HCT116 (cell line): Measurements from ENCODE around the gene SYCP3. TPM values are rescaled to one million over a fixed set of nuclear protein-coding genes. Genes with fewer than 3 reads are reported as not detected.

Experiments used
- ATAC-seq: fragments of 200-7000 bp; cut with Tn5 transposase; 2 replicates; pipeline ENCODE4 v1.9.1; 2020; ENCODE audit warnings: mild to moderate bottlenecking, moderate library complexity
- BruUV-seq: library from RNA; stranded (reverse); fragments of 400-500 nt; replicated peaks from 2 replicates; lab custom pipeline; 2021; lab: Mats Ljungman, UMichigan
- CTCF ChIA-PET: fragments of 300-600 bp; sonication (Branson Sonifier 250); formaldehyde crosslinking; loops from one replicate; lab custom pipeline; 2021; ENCODE audit warnings: antibody characterized with exemption; lab: Charles Lee
- POLR2A ChIA-PET: fragments of 300-600, 350-600 bp; sonication (Branson Sonifier 250); formaldehyde crosslinking; loops from one replicate; lab custom pipeline; 2021; ENCODE audit warnings: antibody characterized with exemption; lab: Charles Lee
- RAD21 ChIA-PET, 2 experiments: fragments of 300-600 bp; sonication (Branson Sonifier 250); formaldehyde crosslinking; loops; one replicate each; lab custom pipeline; 2023; ENCODE audit warnings: low total read pairs in 2 of 2; ENCODE audit not compliant: uncharacterized antibody in 2 of 2, unreplicated experiment in 2 of 2, low non-redundant PET in 1 of 2; lab: Charles Lee
- DNase-seq: peaks from one replicate; pipeline ENCODE4 v3.0.0-alpha.2; 2010; ENCODE audit warnings: low read depth, low spot score
- H2AFZ ChIP-seq: fragments of 200-600 bp; shearing (Covaris generic), sonication (generic); 2 replicates; pipeline ENCODE4 v1.6.1; 2017; ENCODE audit warnings: low read depth, mixed run types, mixed read lengths, antibody characterized with exemption, low read length; ENCODE audit not compliant: poor library complexity, severe bottlenecking
- H3K27ac ChIP-seq: 2 replicates; pipeline ENCODE4 v1.5.1; 2012; ENCODE audit warnings: low read depth, low read length
- H3K27me3 ChIP-seq: fragments of 200-600 bp; sonication (generic); 2 replicates; pipeline ENCODE4 v1.6.1; 2016; ENCODE audit warnings: mixed run types, low read length, mixed read lengths; ENCODE audit not compliant: insufficient read depth
- H3K36me3 ChIP-seq, 2 experiments: fragments of 200-500 bp in 1 of 2; fragments of 200-600 bp in 1 of 2; sonication (Bioruptor generic) in 1 of 2; sonication (generic) in 1 of 2; 2 replicates each; pipeline versions ENCODE4 v1.5.1 to v1.6.1; 2014 to 2016; ENCODE audit warnings: low read length in 2 of 2, inconsistent platforms in 1 of 2, mixed read lengths in 1 of 2, mixed run types in 1 of 2; ENCODE audit not compliant: insufficient read depth in 2 of 2, control insufficient read depth in 1 of 2
- H3K4me1 ChIP-seq, 2 experiments: fragments of 200-600 bp in 1 of 2; sonication (generic) in 1 of 2; 2 replicates each; pipeline versions ENCODE4 v1.5.1 to v1.6.1; 2012 to 2017; ENCODE audit warnings: low read length in 2 of 2, inconsistent platforms in 1 of 2, mild to moderate bottlenecking in 1 of 2, mixed read lengths in 1 of 2, mixed run types in 1 of 2, moderate library complexity in 1 of 2; ENCODE audit not compliant: insufficient read depth in 2 of 2, control insufficient read depth in 1 of 2
- H3K4me2 ChIP-seq: fragments of 200-600 bp; sonication (generic); 2 replicates; pipeline ENCODE4 v1.6.1; 2017; ENCODE audit warnings: mixed run types, low read length, mixed read lengths
- H3K4me3 ChIP-seq, 2 experiments: fragments of 200-600 bp in 1 of 2; sonication (generic) in 1 of 2; replicated peaks in 1 of 2; 2 replicates each; pipeline ENCODE4 v1.5.1; 2011 to 2016; ENCODE audit warnings: low read length in 2 of 2, control low read depth in 1 of 2, low read depth in 1 of 2, mild to moderate bottlenecking in 1 of 2, mixed read lengths in 1 of 2, mixed run types in 1 of 2
- H3K79me2 ChIP-seq: fragments of 200-600 bp; sonication (generic); 2 replicates; pipeline ENCODE4 v1.6.1; 2017; ENCODE audit warnings: mild to moderate bottlenecking, mixed run types, low read length, moderate library complexity, mixed read lengths; ENCODE audit not compliant: insufficient read depth
- H3K9ac ChIP-seq: fragments of 200-600 bp; sonication (generic); 2 replicates; pipeline ENCODE4 v1.6.1; 2016; ENCODE audit warnings: low read length, mixed read lengths
- H3K9me2 ChIP-seq: fragments of 200-600 bp; sonication (generic), shearing (Covaris generic); 2 replicates; pipeline ENCODE4 v1.6.1; 2017; ENCODE audit warnings: mixed run types, mild to moderate bottlenecking, moderate library complexity; ENCODE audit not compliant: insufficient read depth
- H3K9me3 ChIP-seq, 2 experiments: fragments of 200-500 bp in 1 of 2; fragments of 200-600 bp in 1 of 2; sonication (Bioruptor generic) in 1 of 2; sonication (generic) in 1 of 2; 2 replicates each; pipeline ENCODE4 v1.6.1; 2014 to 2017; ENCODE audit warnings: low read length in 2 of 2, mixed read lengths in 2 of 2, inconsistent platforms in 1 of 2, low read depth in 1 of 2, mild to moderate bottlenecking in 1 of 2, mixed run types in 1 of 2, moderate library complexity in 1 of 2; ENCODE audit not compliant: control insufficient read depth in 1 of 2, insufficient read depth in 1 of 2
- H4K20me1 ChIP-seq: fragments of 200-600 bp; sonication (generic), shearing (Covaris generic); 2 replicates; pipeline ENCODE4 v1.6.1; 2017; ENCODE audit warnings: mixed run types, mild to moderate bottlenecking, moderate library complexity; ENCODE audit not compliant: insufficient read depth
- ATF3 ChIP-seq: IDR thresholded peaks from 2 replicates; pipeline ENCODE4 v1.6.1; 2012
- CEBPB ChIP-seq: IDR thresholded peaks from 2 replicates; pipeline ENCODE4 v1.6.1; 2012; ENCODE audit warnings: low read depth
- CTCF ChIP-seq, 3 experiments: fragments of 200-600 bp in 1 of 3; sonication (generic) in 1 of 3; IDR thresholded peaks in 2 of 3; conservative IDR thresholded peaks in 1 of 3; 2 replicates each; pipeline ENCODE4 v1.5.1; 2012 to 2017; ENCODE audit warnings: low read depth in 2 of 3, low read length in 2 of 3, antibody characterized with exemption in 1 of 3, borderline replicate concordance in 1 of 3, control low read depth in 1 of 3, mild to moderate bottlenecking in 1 of 3, mixed read lengths in 1 of 3, mixed run types in 1 of 3, moderate library complexity in 1 of 3; ENCODE audit not compliant: insufficient read depth in 1 of 3
- EGR1 ChIP-seq: IDR thresholded peaks from 2 replicates; pipeline ENCODE4 v1.6.1; 2012; ENCODE audit warnings: low read depth
- ELF1 ChIP-seq: IDR thresholded peaks from 2 replicates; pipeline ENCODE4 v1.6.1; 2012; ENCODE audit warnings: low read depth, borderline replicate concordance
- EZH2phosphoT487 ChIP-seq: fragments of 200-600 bp; IDR thresholded peaks from 2 replicates; pipeline ENCODE4 v1.6.1; 2018; ENCODE audit warnings: antibody characterized with exemption, borderline replicate concordance
- FOSL1 ChIP-seq: IDR thresholded peaks from 2 replicates; pipeline ENCODE4 v1.6.1; 2012; ENCODE audit warnings: low read depth
- MAX ChIP-seq: IDR thresholded peaks from 2 replicates; pipeline ENCODE4 v1.6.1; 2012
- TCF7L2 ChIP-seq: IDR thresholded peaks from 2 replicates; pipeline ENCODE4 v1.7.0; 2011; ENCODE audit warnings: borderline replicate concordance, inconsistent platforms; ENCODE audit not compliant: insufficient read depth, insufficient read length; ENCODE audit errors: extremely low read depth
- YY1 ChIP-seq: IDR thresholded peaks from 2 replicates; pipeline ENCODE4 v1.6.1; 2011; ENCODE audit warnings: low read length, low read depth, moderate library complexity, mild to moderate bottlenecking; ENCODE audit not compliant: insufficient replicate concordance; ENCODE audit errors: extremely low read depth
- ZBTB33 ChIP-seq: IDR thresholded peaks from 2 replicates; pipeline ENCODE4 v1.6.1; 2011; ENCODE audit warnings: mild to moderate bottlenecking, low read length, moderate library complexity; ENCODE audit not compliant: insufficient replicate concordance; ENCODE audit errors: extremely low read depth
- ZNF274 ChIP-seq: fragments of 200-500 bp; sonication (Bioruptor generic); IDR thresholded peaks from 2 replicates; pipeline ENCODE4 v1.6.1; 2014; ENCODE audit warnings: mild to moderate bottlenecking, low read depth, low read length, inconsistent platforms
- intact Hi-C: fragments of 100-400 bp; cut with micrococcal nuclease; formaldehyde crosslinking; loops from 2 replicates; pipeline ENCODE4 v1.10.0; 2022
- total RNA-seq: library from RNA; stranded (reverse); gene quantifications from one replicate; pipeline ENCODE4 v1.2.1, GENCODE V29; 2021; ENCODE audit not compliant: unreplicated experiment

The SYCP3 gene
- total RNA-seq, 1 experiment from 2014 or later = not detected

- TF ChIP-seq ZBTB33 (no peak), EZH2phosphoT487 (no peak), ELF1 (no peak), TCF7L2 (no peak), EGR1 (no peak; the same call in 1 of the 2 replicates)
These were observed 32.9 kb downstream of the SYCP3 start (continued) for GRCh38 chr12:101706403-101706802.

GRCh38 chr12:101703487-101703886 is 35.8 kb downstream of the SYCP3 start:
- Histone ChIP-seq H3K27me3 (no peaks in the 10 kb centered on the region), H3K4me3 (no peak overlapping the region), H3K9me3 (no peaks in the 10 kb centered on the region), H2AFZ (no peak overlapping the region), H3K4me1 (peaks cover 6 to 22% of the 10 kb centered on the region in 2 experiments; a peak in 3 of 4 replicates), H3K79me2 (peaks cover 81% of the 10 kb centered on the region), H3K9ac (no peak overlapping the region), H3K36me3 (no peaks in the 10 kb centered on the region), H3K4me2 (no peak overlapping the region), H4K20me1 (no peaks in the 10 kb centered on the region), H3K9me2 (no peaks in the 10 kb centered on the region), H3K27ac (no peak overlapping the region)
- CTCF ChIA-PET = no interaction called here
- POLR2A ChIA-PET = no interaction called here
- ATAC-seq (no peak), DNase-seq (no peak)
- RAD21 ChIA-PET = no interaction called here
- TF ChIP-seq CEBPB (no peak), ATF3 (no peak), ZNF274 (no peak), YY1 (no peak), ELF1 (no peak), FOSL1 (no peak), EGR1 (no peak), MAX (no peak), ZBTB33 (no peak), TCF7L2 (no peak), CTCF (IDR thresholded peaks at IDR 0.05 in 2 of 3, conservative IDR thresholded peaks at IDR 0.05 in 1 of 3; ENCODE audit: borderline replicate concordance in 1 of 3, insufficient read depth in 1 of 3, low read depth in 2 of 3, low read length in 2 of 3) (no peak)
- intact Hi-C loops = no loop called here
- BruUV-seq = no TSS peak
